Glutamatergic neuron (in vitro differentiated cells): ENCODE data around the gene CCDC17. TPM values are rescaled to one million over a fixed set of nuclear protein-coding genes. Genes with fewer than 3 reads are reported as not detected.

ENCODE experiments used
- DNase-seq: peaks from one replicate; pipeline ENCODE4 v3.0.0; 2022
- H3K27ac Mint-ChIP-seq: one replicate; pipeline ENCODE4 v1.8.0; 2020; ENCODE audit warnings: mild to moderate bottlenecking, mixed read lengths, inconsistent platforms; ENCODE audit not compliant: unreplicated experiment
- H3K27me3 Mint-ChIP-seq: one replicate; pipeline ENCODE4 v1.8.0; 2020; ENCODE audit warnings: mild to moderate bottlenecking, moderate library complexity, mixed read lengths, inconsistent platforms; ENCODE audit not compliant: unreplicated experiment
- H3K36me3 Mint-ChIP-seq: one replicate; pipeline ENCODE4 v1.8.0; 2020; ENCODE audit warnings: mild to moderate bottlenecking, mixed read lengths, inconsistent platforms; ENCODE audit not compliant: unreplicated experiment
- H3K4me1 Mint-ChIP-seq: one replicate; pipeline ENCODE4 v1.8.0; 2020; ENCODE audit warnings: mild to moderate bottlenecking, low read depth, mixed read lengths, inconsistent platforms; ENCODE audit not compliant: unreplicated experiment
- H3K4me3 Mint-ChIP-seq: one replicate; pipeline ENCODE4 v1.8.0; 2020; ENCODE audit warnings: mild to moderate bottlenecking, mixed read lengths, inconsistent platforms; ENCODE audit not compliant: unreplicated experiment
- H3K9me3 Mint-ChIP-seq: one replicate; pipeline ENCODE4 v1.8.0; 2020; ENCODE audit warnings: mild to moderate bottlenecking, moderate library complexity, mixed read lengths, inconsistent platforms; ENCODE audit not compliant: unreplicated experiment
- CTCF ChIP-seq: fragments of 200-600 bp; sonication (generic); IDR thresholded peaks from one replicate; pipeline ENCODE4 v1.5.0; 2021; ENCODE audit not compliant: partially characterized antibody, unreplicated experiment
- total RNA-seq: library from RNA; stranded (reverse); fragmentation: NEBNext Ultra II Directional; extraction: Animal tissue kit (Norgen Biotek cat#: 25700); gene quantifications from one replicate; pipeline ENCODE4 v1.2.1, GENCODE V29; 2021; ENCODE audit not compliant: unreplicated experiment

CCDC17 gene
- total RNA-seq, 1 donor from 2014 or later, result 3.8 TPM

DNA sequence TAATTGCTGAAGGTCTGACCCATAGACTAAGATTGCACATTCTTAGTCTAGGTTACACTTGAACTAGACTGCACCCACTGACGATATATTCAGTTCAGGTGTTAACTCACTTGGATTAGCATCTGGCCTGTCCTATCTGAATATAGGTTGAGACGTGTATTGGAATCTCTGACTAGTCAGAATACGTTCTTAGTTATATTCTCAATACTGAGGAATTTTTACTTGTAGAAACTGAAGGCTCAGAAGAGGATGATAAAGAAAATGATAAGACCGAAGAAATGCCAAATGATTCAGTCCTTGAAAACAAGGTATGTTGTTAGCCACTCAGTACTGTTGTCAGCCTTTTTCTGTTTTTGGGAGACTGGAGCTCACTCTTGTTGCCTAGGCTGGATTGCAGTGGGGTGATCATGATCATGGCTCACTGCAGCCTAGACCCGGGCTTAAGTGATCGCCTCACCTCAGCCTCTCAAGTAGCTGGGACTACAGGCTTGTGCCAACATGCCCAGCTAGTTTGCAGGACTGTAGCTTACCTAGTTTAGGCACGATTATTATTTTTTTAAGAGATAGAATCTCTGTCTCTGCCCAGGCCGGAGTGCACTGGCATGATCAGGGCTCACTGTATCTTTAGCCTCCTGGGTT is 10.8 kb downstream of the CCDC17 start:
- H3K4me3 Mint-ChIP-seq, result no peak overlapping the region
- no peaks in the 10 kb centered on the region for H3K9me3 Mint-ChIP-seq
- H3K4me1 Mint-ChIP-seq, result no peaks in the 10 kb centered on the region
- TF ChIP-seq CTCF, result no peak
- H3K27ac Mint-ChIP-seq, result no peak overlapping the region
- no peaks in the 10 kb centered on the region for H3K36me3 Mint-ChIP-seq
- H3K27me3 Mint-ChIP-seq, result peaks cover 1% of the 10 kb centered on the region
- no peak for DNase-seq

DNA sequence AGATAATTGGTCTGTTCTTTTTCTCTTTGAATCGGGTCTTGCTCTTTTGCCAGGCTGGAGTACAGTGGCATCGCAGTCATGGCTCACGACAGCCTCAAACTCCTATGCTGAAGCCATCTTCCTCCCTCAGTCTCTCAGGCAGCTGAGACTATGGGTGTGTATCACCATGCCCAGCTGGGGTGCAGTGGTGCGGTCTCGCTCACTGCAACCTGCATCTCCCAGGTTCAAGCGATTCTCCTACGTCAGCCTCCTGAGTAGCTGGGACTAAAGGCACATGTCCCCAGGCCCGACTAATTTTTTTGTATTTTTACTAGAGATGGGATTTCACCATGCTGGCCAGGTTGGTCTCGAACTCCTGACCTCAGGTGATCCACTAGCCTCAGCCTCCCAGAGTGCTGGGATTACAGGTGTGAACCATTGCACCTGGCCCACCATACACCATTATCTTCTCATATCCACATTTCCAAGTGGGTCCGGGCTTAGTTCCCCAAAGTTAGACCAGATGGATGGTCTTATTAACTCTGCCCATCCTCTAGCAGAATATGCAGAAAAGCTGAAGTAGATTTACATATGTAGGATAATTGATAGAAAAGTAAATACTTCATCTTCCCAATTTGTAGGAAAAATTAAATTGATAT is 13.1 kb downstream of the CCDC17 start:
- H3K36me3 Mint-ChIP-seq, result no peaks in the 10 kb centered on the region
- H3K27me3 Mint-ChIP-seq, result peaks cover 2% of the 10 kb centered on the region
- no peak for DNase-seq
- no peaks in the 10 kb centered on the region for H3K9me3 Mint-ChIP-seq
- no peak overlapping the region for H3K27ac Mint-ChIP-seq
- peaks cover 10% of the 10 kb centered on the region for H3K4me1 Mint-ChIP-seq
- H3K4me3 Mint-ChIP-seq, result no peak overlapping the region
- TF ChIP-seq CTCF, result no peak

DNA sequence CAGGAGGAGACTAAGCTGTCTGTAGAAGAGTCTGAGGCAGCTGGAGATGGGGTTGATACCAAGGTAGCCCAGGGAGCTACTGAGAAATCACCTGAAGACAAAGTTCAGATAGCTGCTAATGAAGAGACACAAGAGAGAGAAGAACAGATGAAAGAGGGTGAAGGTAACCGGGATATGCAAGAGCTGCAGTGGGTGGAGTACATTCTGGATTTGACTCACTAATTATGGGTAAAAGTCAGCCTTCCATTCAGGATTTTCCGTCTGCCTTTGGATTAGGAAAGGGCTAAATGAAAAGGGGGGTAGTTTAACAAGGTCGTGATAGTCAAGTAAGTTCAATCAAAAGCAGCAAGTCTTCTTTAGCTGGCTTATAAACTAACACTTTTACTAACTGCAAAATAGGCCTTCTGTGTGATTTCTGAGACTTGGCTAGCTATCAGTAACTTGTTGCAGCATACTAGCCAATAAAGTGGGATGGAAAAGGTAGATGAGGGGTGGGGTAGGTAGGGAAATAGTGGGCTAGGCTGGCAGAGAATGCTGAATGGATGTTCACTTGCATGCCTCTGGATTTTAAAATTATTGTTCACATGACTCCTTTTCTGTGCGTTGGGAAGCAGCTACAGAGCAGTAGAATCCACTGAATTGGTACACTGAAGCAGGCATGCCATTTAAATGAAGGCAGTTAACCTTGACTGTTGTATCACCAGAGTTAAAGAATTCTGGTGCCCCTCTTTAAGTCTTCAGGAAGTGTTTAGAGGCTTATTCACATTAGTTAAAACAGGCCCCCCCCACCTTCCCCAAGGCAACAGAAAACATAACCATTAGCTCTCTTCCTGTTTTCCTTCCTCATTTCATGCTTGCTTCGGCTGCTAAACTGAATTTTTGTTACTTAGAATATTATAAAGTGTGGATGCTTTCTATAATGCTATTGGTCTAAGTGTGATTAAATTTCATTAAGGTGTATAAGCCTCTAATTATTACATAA is 15.4 kb downstream of the CCDC17 start:
- no peaks in the 10 kb centered on the region for H3K36me3 Mint-ChIP-seq
- H3K4me1 Mint-ChIP-seq, result peaks cover 10% of the 10 kb centered on the region
- H3K27ac Mint-ChIP-seq, result no peak overlapping the region
- no peak for DNase-seq
- peaks cover 2% of the 10 kb centered on the region for H3K27me3 Mint-ChIP-seq
- H3K9me3 Mint-ChIP-seq, result no peaks in the 10 kb centered on the region
- no peak overlapping the region for H3K4me3 Mint-ChIP-seq
- TF ChIP-seq CTCF, result no peak

DNA sequence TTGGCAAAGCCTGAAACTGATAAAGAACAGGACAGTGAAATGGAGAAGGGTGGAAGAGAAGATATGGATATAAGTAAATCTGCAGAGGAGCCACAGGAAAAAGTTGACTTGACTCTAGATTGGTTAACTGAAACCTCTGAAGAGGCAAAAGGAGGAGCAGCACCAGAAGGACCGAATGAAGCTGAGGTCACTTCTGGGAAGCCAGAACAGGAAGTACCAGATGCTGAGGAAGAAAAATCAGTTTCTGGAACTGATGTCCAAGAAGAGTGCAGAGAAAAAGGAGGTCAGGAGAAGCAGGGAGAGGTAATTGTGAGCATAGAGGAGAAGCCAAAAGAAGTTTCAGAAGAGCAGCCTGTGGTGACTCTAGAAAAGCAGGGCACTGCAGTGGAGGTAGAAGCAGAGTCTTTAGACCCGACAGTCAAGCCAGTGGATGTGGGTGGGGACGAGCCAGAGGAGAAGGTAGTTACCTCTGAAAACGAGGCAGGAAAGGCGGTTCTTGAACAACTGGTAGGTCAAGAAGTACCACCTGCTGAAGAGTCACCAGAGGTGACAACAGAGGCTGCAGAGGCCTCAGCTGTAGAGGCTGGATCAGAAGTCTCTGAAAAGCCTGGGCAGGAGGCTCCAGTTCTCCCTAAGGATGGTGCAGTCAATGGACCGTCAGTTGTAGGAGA is 16.3 kb downstream of the CCDC17 start:
- H3K4me1 Mint-ChIP-seq, result peaks cover 10% of the 10 kb centered on the region
- H3K27ac Mint-ChIP-seq, result no peak overlapping the region
- no peak for TF ChIP-seq CTCF
- H3K27me3 Mint-ChIP-seq, result peaks cover 2% of the 10 kb centered on the region
- H3K36me3 Mint-ChIP-seq, result no peaks in the 10 kb centered on the region
- no peak for DNase-seq
- H3K4me3 Mint-ChIP-seq, result no peak overlapping the region
- H3K9me3 Mint-ChIP-seq, result no peaks in the 10 kb centered on the region
